ENCODE measurements around the gene ZNF519.
"Not testable (repeated sequence)": the region's sequence is repeated elsewhere in the genome, so short reads cannot be mapped to it uniquely, and the experiment has no call there.

The ZNF519 gene

GRCh38 chr18:14147935-14148865 lies 16.0 kb upstream of the ZNF519 start:
- DNase-seq: not testable (repeated sequence)

GRCh38 chr18:14146771-14147170 lies 14.5 kb upstream of the ZNF519 start:
- DNase-seq: not testable (repeated sequence)

GRCh38 chr18:14145581-14146338 lies 13.5 kb upstream of the ZNF519 start:
- DNase-seq: not testable (repeated sequence)

- DNase-seq: not testable (repeated sequence)
These were observed 12.8 kb upstream of the ZNF519 start for GRCh38 chr18:14145021-14145420.

- DNase-seq: no peak
These were observed 12.3 kb upstream of the ZNF519 start for GRCh38 chr18:14144628-14144895.

GRCh38 chr18:14143871-14144627 lies 11.8 kb upstream of the ZNF519 start:
- not testable (repeated sequence) for DNase-seq

- DNase-seq: not testable (repeated sequence)
These were observed 11.2 kb upstream of the ZNF519 start for GRCh38 chr18:14143396-14143795.

- DNase-seq: not testable (repeated sequence)
These were observed 9.9 kb upstream of the ZNF519 start for GRCh38 chr18:14142177-14142576.

- DNase-seq: not testable (repeated sequence)
These were observed 7.3 kb upstream of the ZNF519 start for GRCh38 chr18:14139583-14139982.

- DNase-seq: not testable (repeated sequence)
These were observed 5.7 kb upstream of the ZNF519 start for GRCh38 chr18:14137971-14138370.

- not testable (repeated sequence) for DNase-seq
These were observed 452 bp downstream of the ZNF519 start for GRCh38 chr18:14131696-14132270.

GRCh38 chr18:14130804-14131203 lies 1.4 kb downstream of the ZNF519 start:
- not testable (repeated sequence) for DNase-seq

- no peak for DNase-seq
These were observed 7.5 kb downstream of the ZNF519 start for GRCh38 chr18:14124689-14125088.

GRCh38 chr18:14122097-14122496 lies 10.1 kb downstream of the ZNF519 start:
- DNase-seq: no peak

GRCh38 chr18:14120926-14121325 lies 11.3 kb downstream of the ZNF519 start:
- no peak for DNase-seq

- peak in 24 of 58 donors; percentile 2 to 81 (median 21) for DNase-seq
These were observed 14.6 kb downstream of the ZNF519 start for GRCh38 chr18:14117606-14118005.

- no peak for DNase-seq
These were observed 25.3 kb downstream of the ZNF519 start for GRCh38 chr18:14106906-14107305.

GRCh38 chr18:14104906-14105748 lies 27.1 kb downstream of the ZNF519 start:
- DNase-seq: no peak

GRCh38 chr18:14104201-14104600 lies 28.0 kb downstream of the ZNF519 start:
- DNase-seq: no peak

Measured in anterior cingulate cortex (tissue), 58 donors.